Measurements from ENCODE around the gene DCXR.

The DCXR gene

GRCh38 chr17:82021107-82021899 lies 16.2 kb downstream of the DCXR start:
- peak in 1 of 4 experiments; percentile 22 for DNase-seq

DNA sequence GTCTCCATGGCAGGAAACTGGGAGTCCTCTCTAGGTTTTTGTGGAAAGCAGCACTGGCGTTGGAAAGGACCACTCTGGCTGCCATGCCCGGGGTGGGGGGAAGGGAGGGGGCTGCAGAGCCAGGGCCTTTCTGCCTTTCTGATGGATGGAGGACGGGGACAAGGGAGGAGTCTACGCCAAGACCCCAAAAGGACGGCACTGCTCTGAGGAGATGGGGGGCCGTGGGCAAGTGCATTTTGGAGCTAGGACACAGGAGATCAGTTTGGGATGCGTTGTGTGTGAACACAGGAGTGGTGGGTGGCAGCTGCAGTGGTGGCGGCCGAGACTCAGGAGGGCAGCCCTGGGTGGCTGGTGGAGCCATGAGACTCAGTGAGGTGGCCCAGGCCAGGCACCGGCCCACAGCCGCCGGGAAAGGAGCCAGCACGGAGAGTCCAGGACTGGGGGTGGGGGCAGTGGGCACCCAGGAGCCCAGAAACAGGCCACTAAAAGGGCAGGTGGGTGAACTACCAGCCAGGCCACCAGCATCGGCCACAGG lies 16.9 kb downstream of the DCXR start:
- no peak for DNase-seq

DNA sequence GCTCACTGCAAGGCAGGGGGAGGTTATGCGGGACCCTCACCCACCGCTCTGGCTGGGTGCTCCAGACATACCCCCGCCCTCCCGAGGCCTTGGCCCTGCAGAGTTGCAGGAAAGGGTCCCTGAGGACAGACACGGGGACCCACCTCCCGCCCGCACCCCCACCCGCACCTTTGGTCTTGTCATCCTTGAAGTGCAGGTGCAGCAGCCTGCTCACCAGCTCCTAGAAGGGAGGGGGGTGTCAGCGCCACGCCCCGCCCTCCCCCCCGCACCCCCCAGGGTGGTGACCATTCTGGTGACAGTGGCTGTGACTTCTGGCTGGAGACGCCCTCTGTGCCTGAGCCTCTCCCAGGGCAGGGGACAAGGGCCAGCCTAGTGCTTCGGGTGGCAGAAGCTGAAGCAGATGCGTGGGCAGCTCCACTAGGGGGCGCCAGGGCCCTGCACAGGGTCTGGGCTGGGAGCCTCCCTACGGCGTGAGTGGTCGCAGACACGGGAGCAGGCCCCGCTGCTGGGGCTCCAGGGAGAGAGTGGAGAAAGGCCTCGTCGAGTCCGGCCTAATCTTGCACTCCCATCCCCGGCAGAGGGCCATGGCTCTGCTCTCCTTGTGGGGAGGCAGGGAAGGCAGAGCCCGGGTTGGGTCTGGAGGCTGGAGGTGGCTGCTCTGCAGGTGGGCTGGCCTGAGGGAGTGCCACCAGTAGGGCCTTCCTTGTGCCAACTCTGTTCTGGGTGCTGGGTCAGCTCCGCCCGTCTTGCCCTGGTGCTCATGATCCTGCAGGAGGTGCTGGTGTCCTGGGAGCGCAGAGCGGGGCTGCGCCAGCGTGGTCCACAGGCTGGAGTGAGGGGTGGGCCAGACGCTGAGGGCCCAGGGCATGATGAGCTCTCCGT lies 17.6 kb downstream of the DCXR start:
- DNase-seq, result peak; percentile 32 to 47 (median 38)

GRCh38 chr17:82018989-82019689 lies 18.4 kb downstream of the DCXR start:
- DNase-seq, result no peak

- DNase-seq, result no peak
Observed at GRCh38 chr17:82018152-82018988, 19.1 kb downstream of the DCXR start.

DNA sequence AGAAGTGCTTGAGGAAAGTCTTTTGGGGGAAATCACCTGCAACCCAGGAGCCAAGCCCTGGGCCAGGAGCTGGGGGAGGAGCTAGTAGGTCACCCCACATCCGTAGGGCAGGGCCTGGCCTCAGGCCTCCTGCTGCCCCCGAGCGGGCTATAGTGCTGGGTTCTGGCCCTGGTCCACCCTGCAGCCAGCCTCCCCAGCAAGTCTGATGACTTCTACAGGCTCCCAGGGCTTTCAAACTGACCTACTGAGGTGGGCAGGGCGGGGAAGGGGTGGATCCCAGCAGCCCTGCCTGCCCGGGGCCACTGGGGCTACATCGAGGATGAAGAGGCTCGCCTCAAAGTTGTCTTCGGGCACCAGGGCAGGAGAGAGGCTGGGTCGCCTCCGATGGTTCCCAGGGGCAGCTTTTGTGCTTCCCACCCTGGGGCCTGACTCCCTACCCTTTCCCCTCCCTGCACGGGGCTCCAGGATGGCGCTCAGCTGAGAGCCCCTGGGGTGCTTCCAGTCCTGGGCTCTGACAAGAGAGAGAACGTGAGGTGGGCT lies 19.8 kb downstream of the DCXR start:
- DNase-seq, result no peak

DNA sequence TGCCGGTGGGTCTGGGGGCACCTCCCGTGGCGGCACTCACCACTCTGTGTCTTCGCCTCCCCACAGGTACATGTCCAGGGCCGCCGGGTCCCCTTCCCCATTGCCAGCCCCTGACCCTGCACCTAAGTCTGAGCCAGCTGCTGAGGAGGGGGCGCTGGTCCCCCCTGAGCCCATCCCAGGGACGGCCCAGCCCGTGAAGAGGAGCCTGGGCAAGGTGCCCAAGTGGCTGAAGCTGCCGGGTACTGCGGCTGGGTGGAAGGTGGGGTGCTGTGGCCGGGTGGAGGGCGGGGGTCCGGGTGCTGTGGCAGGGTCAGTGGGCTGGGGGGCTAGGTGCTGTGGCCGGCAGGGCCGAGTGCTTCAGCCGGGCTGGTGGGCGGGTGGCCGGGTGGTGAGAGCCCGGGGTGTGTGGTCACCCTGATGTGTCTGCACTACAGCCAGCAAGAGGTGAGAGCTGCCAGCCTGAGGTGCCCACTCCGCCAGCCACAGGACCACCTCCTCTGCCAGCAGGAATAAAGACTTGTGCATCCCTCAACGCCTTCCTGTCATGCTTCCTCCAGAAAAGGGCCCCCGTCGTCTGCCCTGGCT lies 20.5 kb downstream of the DCXR start:
- DNase-seq, result no peak

GRCh38 chr17:82016061-82016874 lies 21.2 kb downstream of the DCXR start:
- DNase-seq, result no peak

DNA sequence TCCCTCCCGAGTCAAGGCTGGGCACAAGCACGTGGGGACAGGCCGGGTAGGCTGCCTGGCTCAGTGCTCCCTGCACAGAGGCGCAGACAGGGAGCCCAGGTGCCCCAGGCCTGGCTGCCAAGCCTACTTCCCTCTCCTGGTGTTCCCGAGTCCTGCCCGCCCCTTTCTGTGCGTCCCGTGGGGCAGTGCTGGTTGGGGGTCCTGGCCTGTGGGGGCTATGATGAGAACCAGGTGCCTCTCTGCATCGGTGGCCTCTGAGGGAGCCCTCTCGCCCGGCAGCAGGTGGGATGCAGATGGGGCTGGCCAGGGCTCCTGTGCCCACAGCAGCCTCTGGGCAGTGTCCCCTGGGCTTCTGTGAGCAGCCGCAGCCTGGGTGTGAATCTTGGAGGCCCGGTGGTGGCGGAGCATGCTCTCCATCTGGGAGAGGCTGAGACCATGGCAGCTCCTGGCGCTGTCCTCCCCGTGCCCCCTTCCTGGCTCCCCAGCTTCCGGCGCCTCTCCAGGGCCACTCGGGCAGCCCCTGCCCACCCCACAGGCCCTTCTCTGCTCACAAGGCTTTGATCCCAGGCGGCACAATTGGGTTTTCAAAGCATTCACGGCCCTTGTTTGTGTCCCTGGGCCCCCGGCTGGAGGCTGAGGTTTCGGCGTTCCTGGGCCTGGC lies 22.1 kb downstream of the DCXR start:
- DNase-seq, result no peak

- DNase-seq, result no peak
Observed at GRCh38 chr17:82014971-82015310, 22.6 kb downstream of the DCXR start.

- DNase-seq, result no peak
Observed at GRCh38 chr17:82014432-82014831, 23.1 kb downstream of the DCXR start.

DNA sequence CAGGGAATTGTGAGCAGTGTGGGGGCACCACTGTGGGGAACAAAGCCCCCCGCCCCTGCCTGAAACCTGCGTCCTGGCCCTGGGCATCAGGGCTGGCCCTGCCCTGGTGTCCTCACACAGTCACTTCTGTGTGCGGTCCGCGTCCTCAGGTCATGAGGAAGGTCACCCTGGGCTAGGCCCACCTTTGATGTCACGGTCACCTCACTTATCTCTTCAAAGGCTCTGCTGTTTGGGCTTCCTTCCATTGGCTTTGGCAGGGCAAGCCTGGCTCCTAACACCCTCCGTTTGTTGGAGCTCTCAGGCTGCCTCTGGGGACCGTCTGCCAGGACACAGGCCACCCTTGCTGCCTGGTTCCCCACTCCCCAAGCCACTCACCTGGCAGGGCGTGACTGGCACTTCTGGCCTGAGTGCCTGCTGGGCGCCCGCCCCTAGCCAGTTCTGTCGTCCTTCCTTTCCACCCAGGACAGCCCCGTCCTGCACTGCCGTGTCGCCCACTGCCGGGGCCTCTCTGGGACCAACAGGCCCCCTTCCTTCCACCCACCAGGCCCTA lies 23.6 kb downstream of the DCXR start:
- DNase-seq, result no peak

DNA sequence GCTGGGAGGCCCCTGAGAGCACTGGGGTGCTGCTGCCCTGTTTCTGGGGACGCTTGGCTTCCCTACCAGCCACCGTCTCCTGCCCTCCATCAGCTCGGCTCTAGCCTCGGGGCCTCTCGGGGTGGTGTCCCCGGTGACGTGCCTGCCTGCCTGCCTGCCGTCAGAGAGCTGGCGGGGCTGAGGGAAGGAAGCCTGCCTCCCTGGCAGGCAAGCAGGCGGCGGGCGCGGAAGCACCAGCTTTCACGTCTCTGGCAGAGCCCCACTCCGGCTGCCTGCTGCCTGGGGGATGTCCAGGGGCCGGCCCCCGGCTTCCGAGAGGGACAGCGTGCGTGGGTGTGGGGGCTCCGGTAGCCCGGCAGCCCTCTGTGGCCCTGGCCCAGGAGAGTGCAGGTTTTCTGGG lies 24.2 kb downstream of the DCXR start:
- no peak for DNase-seq

GRCh38 chr17:82012640-82013295 lies 24.7 kb downstream of the DCXR start:
- no peak for DNase-seq

GRCh38 chr17:82012261-82012639 lies 25.2 kb downstream of the DCXR start:
- DNase-seq, result no peak

GRCh38 chr17:82011617-82012187 lies 25.8 kb downstream of the DCXR start:
- no peak for DNase-seq

GRCh38 chr17:82010575-82011525 lies 26.6 kb downstream of the DCXR start:
- no peak for DNase-seq

- no peak for DNase-seq
Observed at GRCh38 chr17:82009413-82009812, 28.1 kb downstream of the DCXR start.

Data from activated CD4-positive, CD25-positive, alpha-beta regulatory T cell (primary cell).